ENCODE results near the gene MUC13. TPM values are rescaled to one million over a fixed set of nuclear protein-coding genes. Genes with fewer than 3 reads are reported as not detected.

MUC13 gene
- total RNA-seq, 4 donors from 2014 or later = 0.46 TPM; not detected in 3

- Histone ChIP-seq H3K4me1 (peaks cover 7 to 38% (median 30%) of the 10 kb centered on the region in 4 donors), H3K36me3 (no peaks in the 10 kb centered on the region), H3K4me3 (no peak overlapping the region), H3K27ac (replicated peaks in 1 of 4) (peak overlapping the region in 1 of 4 donors; percentile 41), H3K9me3 (no peaks in the 10 kb centered on the region), H3K27me3 (no peaks in the 10 kb centered on the region)
- WGBS = 89% methylated on average over 5 of the region's 5 CpGs
- intact Hi-C loops (cut with DNase I) = no loop called here
- TF ChIP-seq POLR2A (IDR thresholded peaks at IDR 0.05; ENCODE audit: low read depth) (no peak), CTCF (IDR thresholded peaks at IDR 0.05) (no peak), POLR2AphosphoS5 (IDR thresholded peaks at IDR 0.05) (no peak), EP300 (IDR thresholded peaks at IDR 0.05) (no peak)
- no peak for DNase-seq (ENCODE audit: extremely low spot score)
These were observed 43.9 kb downstream of the MUC13 start for GRCh38 chr3:124890573-124891190.

- H3K36me3 ChIP-seq = peaks cover 0 to under 1% (median 0%) of the 10 kb centered on the region in 4 donors
- peaks cover 25 to 45% (median 42%) of the 10 kb centered on the region in 4 donors for H3K4me1 ChIP-seq
- H3K27me3 ChIP-seq = no peaks in the 10 kb centered on the region
- peak overlapping the region in 2 of 4 donors; percentile 5 to 91 for H3K27ac ChIP-seq (replicated peaks in 1 of 4)
- intact Hi-C loops (cut with DNase I) = loop anchor here (5.0 kb wide), 1 partner anchor 36 kb away; no protein-coding TSS in a partner anchor
- H3K4me3 ChIP-seq = no peak overlapping the region
- 71% methylated on average over 8 of the region's 8 CpGs for WGBS
- DNase-seq (ENCODE audit: extremely low spot score) = no peak
- no peak for TF ChIP-seq CTCF (IDR thresholded peaks at IDR 0.05)
- TF ChIP-seq EP300 (IDR thresholded peaks at IDR 0.05) = no peak
- no peak for TF ChIP-seq POLR2AphosphoS5 (IDR thresholded peaks at IDR 0.05)
- no peak for TF ChIP-seq POLR2A (IDR thresholded peaks at IDR 0.05; ENCODE audit: low read depth)
- H3K9me3 ChIP-seq = no peaks in the 10 kb centered on the region
These were observed 45.8 kb downstream of the MUC13 start for GRCh38 chr3:124888482-124889441.

- no peak for DNase-seq (ENCODE audit: extremely low spot score)
- TF ChIP-seq EP300 (IDR thresholded peaks at IDR 0.05) (no peak), CTCF (IDR thresholded peaks at IDR 0.05) (no peak), POLR2AphosphoS5 (IDR thresholded peaks at IDR 0.05) (no peak), POLR2A (IDR thresholded peaks at IDR 0.05; ENCODE audit: low read depth) (no peak)
- intact Hi-C loops (cut with DNase I) = loop anchor here (5.0 kb wide), 1 partner anchor 36 kb away; no protein-coding TSS in a partner anchor
- Histone ChIP-seq H3K4me1 (peaks cover 33 to 43% (median 38%) of the 10 kb centered on the region in 4 donors), H3K27ac (replicated peaks in 1 of 4) (peak overlapping the region; percentile 91 to 94 (median 92)), H3K27me3 (no peaks in the 10 kb centered on the region), H3K36me3 (peaks cover 0 to 6% (median 0%) of the 10 kb centered on the region in 4 donors), H3K9me3 (no peaks in the 10 kb centered on the region), H3K4me3 (peak overlapping the region; percentile 81 to 92 (median 88))
- WGBS = 87% methylated on average over 11 of the region's 11 CpGs
These were observed 46.6 kb downstream of the MUC13 start for GRCh38 chr3:124887932-124888298.

DNA sequence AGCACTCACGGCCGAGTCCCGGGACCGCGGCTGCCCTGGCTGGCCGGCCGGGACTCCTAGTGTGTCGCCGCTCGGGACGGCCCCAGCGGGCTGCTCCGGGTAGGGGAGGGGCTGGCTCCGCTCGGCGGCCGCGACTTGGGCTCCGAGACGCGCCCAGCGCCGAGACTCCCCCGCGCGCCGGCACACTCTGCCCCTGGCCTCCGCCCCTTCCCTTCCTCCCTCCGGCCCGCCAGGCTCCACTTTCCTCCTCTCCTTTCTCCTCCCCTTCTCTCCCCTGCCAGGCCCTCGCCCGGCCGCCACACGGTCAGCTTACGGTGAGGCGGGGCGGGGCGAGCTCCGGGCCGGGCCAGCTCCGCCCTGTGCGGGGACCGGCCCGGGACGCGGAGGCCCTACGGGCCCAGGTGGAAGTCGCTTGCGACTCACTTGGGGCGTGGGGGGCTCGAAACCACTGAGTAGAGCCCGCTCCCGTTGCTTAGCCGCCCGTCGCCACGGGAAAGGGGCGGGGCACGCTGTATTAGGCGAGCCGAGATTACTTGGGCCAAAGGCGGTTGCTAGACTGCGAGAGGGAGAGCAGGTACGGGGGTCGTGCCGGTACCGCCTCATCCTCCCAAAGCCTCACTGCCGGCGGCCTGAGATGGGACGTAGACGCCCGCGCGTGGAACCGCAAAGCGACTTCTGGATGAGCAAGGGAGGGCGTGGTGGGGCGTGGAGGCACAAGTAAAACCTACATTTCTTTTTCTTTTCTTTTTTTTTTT is 47.2 kb downstream of the MUC13 start, which contains the start of gene ITGB5:
Gene ITGB5, minus strand, starts transcription at position 189 of the 755 bp plus-strand sequence. CDS start 365 bp downstream, outside the sequence.
- peaks cover 0 to 6% (median 0%) of the 10 kb centered on the region in 4 donors for H3K36me3 ChIP-seq
- TF ChIP-seq CTCF (IDR thresholded peaks at IDR 0.05) (no peak), POLR2AphosphoS5 (IDR thresholded peaks at IDR 0.05) (peak; percentile 75 to 85), POLR2A (IDR thresholded peaks at IDR 0.05; ENCODE audit: low read depth) (peak; percentile 60), EP300 (IDR thresholded peaks at IDR 0.05) (no peak)
- 6% methylated on average over 35 of the region's 78 CpGs for WGBS
- H3K9me3 ChIP-seq = no peaks in the 10 kb centered on the region
- peak within 1 kb of the TSS; percentile 81 to 92 (median 88) for H3K4me3 ChIP-seq
- H3K4me1 ChIP-seq = peaks cover 33 to 46% (median 39%) of the 10 kb centered on the region in 4 donors
- intact Hi-C loops (cut with DNase I) = loop anchor here (5.0 kb wide), 1 partner anchor 35 kb away; no protein-coding TSS in a partner anchor
- peak within 1 kb of the TSS; percentile 91 to 94 (median 92) for H3K27ac ChIP-seq (replicated peaks in 1 of 4)
- H3K27me3 ChIP-seq = no peaks in the 10 kb centered on the region
- DNase-seq (ENCODE audit: extremely low spot score) = peak; percentile 94

Data from esophagus muscularis mucosa (tissue), 4 donors.